Lung (tissue), 12 donors: Measurements from ENCODE around the gene MYLK3. TPM values are rescaled to one million over a fixed set of nuclear protein-coding genes. Genes with fewer than 3 reads are reported as not detected.
"Not testable (repeated sequence)": the region's sequence is repeated elsewhere in the genome, so short reads cannot be mapped to it uniquely, and the experiment has no call there.

Experiments
- ATAC-seq: fragments of 200-7000 bp; cut with Tn5 transposase; one replicate; pipeline ENCODE4 v1.9.1; 2020; ENCODE audit warnings: moderate number of reproducible peaks; ENCODE audit not compliant: insufficient read depth, low FRiP score
- DNase-seq, 3 donors: peaks; one replicate each; pipeline ENCODE4 v3.0.0-alpha.2; 2013 to 2017
- H3K27ac ChIP-seq, 2 donors: one replicate each; pipeline ENCODE4 v1.5.1; 2013; ENCODE audit warnings: mild to moderate bottlenecking in 2 of 2, moderate library complexity in 2 of 2, control low read depth in 1 of 2, inconsistent platforms in 1 of 2, low read depth in 1 of 2, low read length in 1 of 2
- H3K27me3 ChIP-seq, 3 donors: one replicate each; pipeline ENCODE4 v1.5.1; 2013; ENCODE audit warnings: low read length in 2 of 3; ENCODE audit not compliant: control insufficient read depth in 3 of 3, insufficient read depth in 3 of 3
- H3K36me3 ChIP-seq, 4 donors: one replicate each; pipeline ENCODE4 v1.5.1; 2013; ENCODE audit warnings: low read length in 4 of 4, mild to moderate bottlenecking in 1 of 4, moderate library complexity in 1 of 4; ENCODE audit not compliant: control insufficient read depth in 4 of 4, insufficient read depth in 4 of 4
- H3K4me1 ChIP-seq, 5 donors: one replicate each; pipeline ENCODE4 v1.5.1; 2013; ENCODE audit warnings: low read length in 5 of 5, mild to moderate bottlenecking in 2 of 5, moderate library complexity in 1 of 5; ENCODE audit not compliant: control insufficient read depth in 5 of 5, insufficient read depth in 5 of 5
- H3K4me3 ChIP-seq: one replicate; pipeline ENCODE4 v1.5.1; 2013; ENCODE audit warnings: mild to moderate bottlenecking, control low read depth, moderate library complexity
- H3K9ac ChIP-seq, 2 donors: one replicate each; pipeline ENCODE4 v1.5.1; 2013; ENCODE audit warnings: low read length in 2 of 2, control low read depth in 1 of 2; ENCODE audit not compliant: insufficient read depth in 1 of 2
- H3K9me3 ChIP-seq, 4 donors: one replicate each; pipeline ENCODE4 v1.5.1; 2013; ENCODE audit warnings: low read length in 3 of 4, mild to moderate bottlenecking in 1 of 4, moderate library complexity in 1 of 4; ENCODE audit not compliant: control insufficient read depth in 4 of 4, insufficient read depth in 3 of 4
- CTCF ChIP-seq: IDR thresholded peaks from 2 replicates; pipeline ENCODE4 v1.5.1; 2012; ENCODE audit warnings: mild to moderate bottlenecking; ENCODE audit errors: control extremely low read depth, extremely low read depth
- WGBS, 2 donors: extraction: QIAGEN DNeasy Blood & Tissue Kit; methylation state at CpG; one replicate each; pipeline ENCODE4 v1.1.7; 2013; 5-methylcytosine and 5-hydroxymethylcytosine counted together
- polyA plus RNA-seq, 2 donors: library from polyadenylated mRNA; stranded (reverse); fragments of 200-250 nt; gene quantifications; one replicate each; pipeline ENCODE4 v1.2.1, GENCODE V29; 2013
- total RNA-seq, 2 donors: library from RNA; depleted of rRNA in 1 of 2; stranded (reverse); fragments of >200 nt in 1 of 2; gene quantifications; one replicate each; pipeline ENCODE4 v1.2.1, GENCODE V29; 2014 to 2021
- donor health status: control.
- donor health status: control.
- donor health status: Bipolar disorder and iron deficiency.
- donor health status: healthy.
- donor health status: DM: yes; HTN: yes; CAD: no.

MYLK3 gene
- total and polyA plus RNA-seq, 4 donors: 0.16 to 4.6 (median 1.4) TPM

- Histone ChIP-seq H3K36me3 (no peaks in the 10 kb centered on the region), H3K4me1 (peaks cover 0 to 1% (median 0%) of the 10 kb centered on the region in 5 donors), H3K9me3 (no peaks in the 10 kb centered on the region), H3K27me3 (no peaks in the 10 kb centered on the region), H3K27ac (no peak overlapping the region), H3K4me3 (no peak overlapping the region), H3K9ac (no peak overlapping the region)
- 59 to 78% methylated on average over 3 of the region's 3 CpGs for WGBS, 2 donors
- no peak for DNase-seq
- TF ChIP-seq CTCF: no peak
- ATAC-seq: no peak
Observed at GRCh38 chr16:46788891-46789474, 40.8 kb upstream of the MYLK3 start.

DNA sequence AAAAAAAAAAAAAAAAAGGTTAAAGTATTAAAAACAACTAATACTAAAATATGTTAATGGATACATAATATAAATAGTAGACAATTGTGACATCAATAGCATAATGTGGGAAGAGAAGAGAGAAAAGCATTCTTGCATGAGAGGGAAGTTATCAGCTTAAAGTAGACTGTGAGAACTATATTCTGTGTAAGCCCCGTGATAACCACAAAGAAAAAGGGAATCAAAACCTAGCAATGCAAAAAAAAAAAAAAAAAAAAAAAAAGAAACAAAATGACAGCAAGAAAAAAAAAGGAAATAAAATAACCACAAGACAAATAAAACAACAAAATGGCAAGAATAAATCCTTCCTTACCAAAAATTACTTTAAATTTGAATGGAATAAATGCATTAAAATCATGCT, 39.8 kb upstream of the MYLK3 start:
- Histone ChIP-seq H3K9ac (no peak overlapping the region), H3K4me1 (peaks cover 0 to 1% (median 0%) of the 10 kb centered on the region in 5 donors), H3K9me3 (no peaks in the 10 kb centered on the region), H3K27me3 (no peaks in the 10 kb centered on the region), H3K27ac (no peak overlapping the region), H3K36me3 (no peaks in the 10 kb centered on the region), H3K4me3 (no peak overlapping the region)
- TF ChIP-seq CTCF: no peak
- no peak for DNase-seq
- ATAC-seq: no peak
- 41 to 65% methylated on average over 1 of the region's 1 CpG for WGBS, 2 donors

DNA sequence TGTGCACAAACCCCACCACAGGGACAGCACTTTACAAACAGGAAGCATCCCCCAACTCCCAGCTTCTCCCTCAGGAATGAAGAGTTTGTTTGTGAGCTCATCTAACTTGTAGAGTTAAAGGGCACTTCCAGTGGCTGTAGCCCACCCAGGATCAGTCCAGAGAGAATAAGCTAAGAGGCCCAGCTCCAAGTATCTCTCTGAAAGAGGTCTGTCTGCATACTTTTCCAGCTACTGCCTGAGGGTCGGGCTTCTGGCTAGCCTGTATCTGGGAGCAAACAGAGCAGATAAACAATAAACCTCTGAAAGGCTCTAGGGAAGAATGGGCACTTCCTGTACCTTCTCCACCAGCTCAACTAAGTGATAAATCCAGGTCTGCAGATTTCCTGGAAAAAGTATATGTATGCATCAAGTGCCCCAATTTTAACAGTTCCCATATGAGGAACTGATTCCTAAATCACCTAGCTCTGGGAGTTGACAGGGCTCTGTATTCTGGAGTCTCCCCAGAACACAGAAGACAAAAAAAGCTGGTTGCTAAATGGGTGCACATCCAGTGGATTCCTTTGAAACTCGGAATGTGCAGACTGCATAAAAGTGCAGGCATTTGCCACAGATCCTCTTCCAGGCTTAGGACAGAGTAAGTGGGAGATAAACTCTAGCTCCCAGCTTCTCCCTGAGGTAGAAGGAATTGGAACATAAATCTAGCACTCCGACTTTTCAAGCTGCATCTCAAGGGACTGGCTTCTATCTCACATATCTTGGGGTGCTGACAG, 37.1 kb upstream of the MYLK3 start:
- peak in 2 of 3 donors; percentile 10 to 13 for DNase-seq
- Histone ChIP-seq H3K27me3 (no peaks in the 10 kb centered on the region), H3K4me1 (peaks cover 0 to 1% (median 0%) of the 10 kb centered on the region in 5 donors), H3K4me3 (no peak overlapping the region), H3K27ac (no peak overlapping the region), H3K9ac (no peak overlapping the region), H3K9me3 (no peaks in the 10 kb centered on the region), H3K36me3 (no peaks in the 10 kb centered on the region)
- no peak for TF ChIP-seq CTCF
- WGBS, 2 donors: 65 to 79% methylated on average over 3 of the region's 3 CpGs
- no peak for ATAC-seq

- not testable (repeated sequence) for H3K9me3 ChIP-seq, H3K27ac ChIP-seq, H3K4me1 ChIP-seq, H3K9ac ChIP-seq, DNase-seq, H3K36me3 ChIP-seq, ATAC-seq, H3K4me3 ChIP-seq, H3K27me3 ChIP-seq
- 88 to 89% methylated on average over 2 of the region's 2 CpGs for WGBS, 2 donors
Observed at GRCh38 chr16:46784569-46784968, 36.4 kb upstream of the MYLK3 start.
